ENCODE data around the gene PLEKHD1.

- TF ChIP-seq CTCF (IDR thresholded peaks at IDR 0.05) = no peak
- no peak for TF ChIP-seq POLR2A (IDR thresholded peaks at IDR 0.05)
These were observed 1.2 kb downstream of the PLEKHD1 start for GRCh38 chr14:69485701-69486100.
